GM23338 (cell line): Measurements from ENCODE around the gene CCDC181. TPM values are rescaled to one million over a fixed set of nuclear protein-coding genes. Genes with fewer than 3 reads are reported as not detected.

ENCODE experiments used
- ATAC-seq: fragments of 200-7000 bp; cut with Tn5 transposase; 3 replicates; pipeline ENCODE4 v1.9.1; 2020
- DNase-seq: peaks from one replicate; pipeline ENCODE4 v3.0.0-alpha.2; 2015; ENCODE audit warnings: low spot score
- H2AFZ ChIP-seq: fragments of 200-600 bp; sonication (generic); 2 replicates; pipeline ENCODE4 v1.8.0; 2016; ENCODE audit warnings: antibody characterized with exemption, mild to moderate bottlenecking, moderate library complexity
- H3F3A ChIP-seq: fragments of 200-600 bp; sonication (generic); replicated peaks from 2 replicates; pipeline ENCODE4 v1.8.0; 2017; ENCODE audit warnings: antibody characterized with exemption, mixed run types, low read depth
- H3K27ac ChIP-seq: fragments of 200-600 bp; sonication (generic); 2 replicates; pipeline ENCODE4 v1.6.1; 2016; ENCODE audit warnings: low read depth
- H3K27me3 ChIP-seq: fragments of 200-600 bp; sonication (generic); 2 replicates; pipeline ENCODE4 v1.8.0; 2016; ENCODE audit warnings: mild to moderate bottlenecking, mixed run types, moderate library complexity; ENCODE audit not compliant: insufficient read depth
- H3K36me3 ChIP-seq: fragments of 200-600 bp; sonication (generic); 2 replicates; pipeline ENCODE4 v1.8.0; 2016; ENCODE audit warnings: mild to moderate bottlenecking; ENCODE audit not compliant: insufficient read depth
- H3K4me1 ChIP-seq: fragments of 200-600 bp; sonication (generic); 2 replicates; pipeline ENCODE4 v1.8.0; 2016; ENCODE audit warnings: mild to moderate bottlenecking, moderate library complexity; ENCODE audit not compliant: insufficient read depth
- H3K4me2 ChIP-seq: fragments of 200-600 bp; sonication (generic); 2 replicates; pipeline ENCODE4 v1.7.1; 2017; ENCODE audit warnings: mixed run types
- H3K4me3 ChIP-seq: fragments of 200-600 bp; sonication (generic); 2 replicates; pipeline ENCODE4 v1.6.1; 2016; ENCODE audit warnings: mixed run types
- H3K79me2 ChIP-seq: fragments of 200-600 bp; sonication (generic); replicated peaks from 2 replicates; pipeline ENCODE4 v1.8.0; 2017; ENCODE audit warnings: mild to moderate bottlenecking; ENCODE audit not compliant: insufficient read depth
- H3K9me2 ChIP-seq: fragments of 200-600 bp; sonication (generic); 2 replicates; pipeline ENCODE4 v1.8.0; 2017; ENCODE audit not compliant: insufficient read depth
- H4K20me1 ChIP-seq: fragments of 200-600 bp; sonication (generic); replicated peaks from 2 replicates; pipeline ENCODE4 v1.8.0; 2017; ENCODE audit warnings: mild to moderate bottlenecking; ENCODE audit not compliant: insufficient read depth
- H3K27ac Mint-ChIP-seq: 2 replicates; pipeline ENCODE4 v1.8.0; 2020; ENCODE audit warnings: inconsistent platforms, mild to moderate bottlenecking, moderate library complexity, mixed read lengths
- H3K27me3 Mint-ChIP-seq: 3 replicates; pipeline ENCODE4 v1.8.0; 2022; ENCODE audit warnings: low read depth, mild to moderate bottlenecking, moderate library complexity, mixed read lengths, inconsistent platforms; ENCODE audit not compliant: insufficient read depth, poor library complexity
- H3K36me3 Mint-ChIP-seq: 3 replicates; pipeline ENCODE4 v1.8.0; 2021; ENCODE audit warnings: low read depth, mild to moderate bottlenecking, inconsistent platforms, moderate library complexity, mixed read lengths
- H3K4me1 Mint-ChIP-seq: 3 replicates; pipeline ENCODE4 v1.8.0; 2020; ENCODE audit warnings: mild to moderate bottlenecking, inconsistent platforms, mixed read lengths
- H3K4me3 Mint-ChIP-seq: 3 replicates; pipeline ENCODE4 v1.8.0; 2021; ENCODE audit warnings: moderate library complexity, mild to moderate bottlenecking, inconsistent platforms, mixed read lengths
- H3K9me3 Mint-ChIP-seq: 3 replicates; pipeline ENCODE4 v1.8.0; 2020; ENCODE audit warnings: moderate library complexity, mild to moderate bottlenecking, inconsistent platforms, mixed read lengths
- CREB1 ChIP-seq: fragments of 250-450 bp; sonication (Bioruptor Pico); IDR thresholded peaks from 2 replicates; pipeline ENCODE4 v1.5.0; 2020; ENCODE audit warnings: low read depth, mild to moderate bottlenecking, moderate library complexity
- ETS1 ChIP-seq: IDR thresholded peaks from 2 replicates; pipeline ENCODE4 v1.6.1; 2016; ENCODE audit warnings: antibody characterized with exemption
- EZH2 ChIP-seq: fragments of 200-600 bp; sonication (generic); IDR thresholded peaks from one replicate; pipeline ENCODE4 v1.8.0; 2017; ENCODE audit warnings: antibody characterized with exemption, mild to moderate bottlenecking, low read depth; ENCODE audit not compliant: unreplicated experiment
- EZH2phosphoT487 ChIP-seq: fragments of 200-600 bp; sonication (generic); IDR thresholded peaks from one replicate; pipeline ENCODE4 v1.8.1; 2018; ENCODE audit warnings: antibody characterized with exemption; ENCODE audit not compliant: unreplicated experiment
- JUNB ChIP-seq: IDR thresholded peaks from one replicate; pipeline ENCODE4 v1.6.1; 2016; ENCODE audit warnings: antibody characterized with exemption; ENCODE audit not compliant: unreplicated experiment
- NANOG ChIP-seq: IDR thresholded peaks from 2 replicates; pipeline ENCODE4 v1.6.1; 2016; ENCODE audit warnings: antibody characterized with exemption, borderline replicate concordance
- POLR2AphosphoS5 ChIP-seq: IDR thresholded peaks from 2 replicates; pipeline ENCODE4 v1.6.1; 2016; ENCODE audit warnings: antibody characterized with exemption, low read depth
- REST ChIP-seq: IDR thresholded peaks from one replicate; pipeline ENCODE4 v1.6.1; 2018; ENCODE audit warnings: antibody characterized with exemption; ENCODE audit not compliant: unreplicated experiment
- STAT1 ChIP-seq: IDR thresholded peaks from one replicate; pipeline ENCODE4 v1.6.1; 2016; ENCODE audit warnings: antibody characterized with exemption; ENCODE audit not compliant: unreplicated experiment
- ZNF114 ChIP-seq: fragments of 250-450 bp; sonication (Bioruptor Pico); IDR thresholded peaks from 2 replicates; pipeline ENCODE4 v1.5.0; 2020; ENCODE audit warnings: mild to moderate bottlenecking, moderate library complexity
- ZNF331 ChIP-seq: fragments of 250-450 bp; sonication (Bioruptor Pico); IDR thresholded peaks from 2 replicates; pipeline ENCODE4 v1.5.0; 2020; ENCODE audit warnings: low read depth, mild to moderate bottlenecking, moderate library complexity
- ZNF462 ChIP-seq: fragments of 250-450 bp; sonication (Bioruptor Pico); IDR thresholded peaks from 2 replicates; pipeline ENCODE4 v1.5.0; 2020; ENCODE audit warnings: mild to moderate bottlenecking, moderate library complexity
- polyA plus RNA-seq: library from polyadenylated mRNA; unstranded; fragments of >200 nt; fragmentation: Nextera tagmentation; extraction: Ambion mirVana; gene quantifications from 2 replicates; pipeline ENCODE4 v1.2.1, GENCODE V29; 2016
- total RNA-seq: library from RNA; depleted of rRNA; stranded (reverse); fragments of >200 nt; shearing (Covaris generic); gene quantifications from 2 replicates; pipeline ENCODE4 v1.2.3, GENCODE V29; 2014
- TF ChIP-seq, protein P1 (sequence below), 2 experiments: fragments of 200-600 bp in 1 of 2; sonication (generic) in 1 of 2; conservative IDR thresholded peaks; 2 replicates each; pipeline versions ENCODE4 v1.5.1 to v1.6.1; 2016 to 2017; ENCODE audit warnings: antibody characterized with exemption in 2 of 2, low read depth in 2 of 2, mild to moderate bottlenecking in 2 of 2, moderate library complexity in 1 of 2

The CCDC181 gene
- total and polyA plus RNA-seq, 2 experiments from 2014 or later: 3.4 to 9.0 TPM

- H3K9me3 Mint-ChIP-seq: no peaks in the 10 kb centered on the region
Measured at GRCh38 chr1:169472738-169473137, 45.5 kb upstream of the CCDC181 start.

More at GRCh38 chr1:169472738-169473137, 45.5 kb upstream of the CCDC181 start:
- no peak overlapping the region for H3K4me2 ChIP-seq
- Mint-ChIP-seq H3K4me1 (no peaks in the 10 kb centered on the region), H3K4me3 (no peak overlapping the region), H3K27ac (no peak overlapping the region), H3K27me3 (no peaks in the 10 kb centered on the region), H3K36me3 (peaks cover 16% of the 10 kb centered on the region)
- no peaks in the 10 kb centered on the region for H3K9me2 ChIP-seq
- no peaks in the 10 kb centered on the region for H3K27me3 ChIP-seq
- H3K36me3 ChIP-seq: peaks cover 9% of the 10 kb centered on the region
- H3K4me3 ChIP-seq: no peak overlapping the region
- peaks cover 7% of the 10 kb centered on the region; the same call in 1 of the 2 replicates for H4K20me1 ChIP-seq
- ATAC-seq: no peak
- H3K4me1 ChIP-seq: no peaks in the 10 kb centered on the region
- no peak for TF ChIP-seq ZNF114 (CRISPR knock-in tag)
- TF ChIP-seq ZNF331 (CRISPR knock-in tag): no peak
- TF ChIP-seq ZNF462 (CRISPR knock-in tag): no peak
- no peak for TF ChIP-seq REST
- TF ChIP-seq EZH2: no peak
- TF ChIP-seq ETS1: no peak
- no peak for TF ChIP-seq JUNB
- no peak for TF ChIP-seq NANOG
- no peak for TF ChIP-seq EZH2phosphoT487
- no peak for TF ChIP-seq POLR2AphosphoS5
- no peak for TF ChIP-seq CREB1 (CRISPR knock-in tag)
- TF ChIP-seq, protein P1, sequence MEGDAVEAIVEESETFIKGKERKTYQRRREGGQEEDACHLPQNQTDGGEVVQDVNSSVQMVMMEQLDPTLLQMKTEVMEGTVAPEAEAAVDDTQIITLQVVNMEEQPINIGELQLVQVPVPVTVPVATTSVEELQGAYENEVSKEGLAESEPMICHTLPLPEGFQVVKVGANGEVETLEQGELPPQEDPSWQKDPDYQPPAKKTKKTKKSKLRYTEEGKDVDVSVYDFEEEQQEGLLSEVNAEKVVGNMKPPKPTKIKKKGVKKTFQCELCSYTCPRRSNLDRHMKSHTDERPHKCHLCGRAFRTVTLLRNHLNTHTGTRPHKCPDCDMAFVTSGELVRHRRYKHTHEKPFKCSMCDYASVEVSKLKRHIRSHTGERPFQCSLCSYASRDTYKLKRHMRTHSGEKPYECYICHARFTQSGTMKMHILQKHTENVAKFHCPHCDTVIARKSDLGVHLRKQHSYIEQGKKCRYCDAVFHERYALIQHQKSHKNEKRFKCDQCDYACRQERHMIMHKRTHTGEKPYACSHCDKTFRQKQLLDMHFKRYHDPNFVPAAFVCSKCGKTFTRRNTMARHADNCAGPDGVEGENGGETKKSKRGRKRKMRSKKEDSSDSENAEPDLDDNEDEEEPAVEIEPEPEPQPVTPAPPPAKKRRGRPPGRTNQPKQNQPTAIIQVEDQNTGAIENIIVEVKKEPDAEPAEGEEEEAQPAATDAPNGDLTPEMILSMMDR (conservative IDR thresholded peaks at IDR 0.05; ENCODE audit: low read depth in 2 of 2): no peak
- TF ChIP-seq STAT1: no peak
- peaks cover 20% of the 10 kb centered on the region for H3K79me2 ChIP-seq
- no peaks in the 10 kb centered on the region for H3F3A ChIP-seq
- H2AFZ ChIP-seq: no peak overlapping the region
- no peak for DNase-seq
- no peak overlapping the region for H3K27ac ChIP-seq
